ENCODE measurements around the gene STAU1.

DNA sequence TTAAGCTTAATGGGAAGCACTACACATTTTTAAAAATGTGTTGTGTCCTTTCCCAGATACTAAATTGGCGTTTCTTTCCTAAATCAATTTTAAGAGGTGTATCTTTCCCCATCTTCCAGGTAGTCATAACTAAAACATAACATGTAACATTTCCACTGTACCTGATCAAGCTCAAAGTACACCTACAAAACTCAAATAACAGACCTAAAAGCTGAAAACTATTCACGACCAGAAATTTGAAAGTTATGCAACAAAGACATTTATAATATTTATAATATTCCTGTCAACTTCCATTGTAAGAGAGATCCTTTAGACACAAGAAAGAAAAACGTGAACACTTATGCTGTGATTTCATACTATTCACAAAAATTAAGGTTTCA lies 3.5 kb downstream of the STAU1 start:
- TF ChIP-seq, protein P1, sequence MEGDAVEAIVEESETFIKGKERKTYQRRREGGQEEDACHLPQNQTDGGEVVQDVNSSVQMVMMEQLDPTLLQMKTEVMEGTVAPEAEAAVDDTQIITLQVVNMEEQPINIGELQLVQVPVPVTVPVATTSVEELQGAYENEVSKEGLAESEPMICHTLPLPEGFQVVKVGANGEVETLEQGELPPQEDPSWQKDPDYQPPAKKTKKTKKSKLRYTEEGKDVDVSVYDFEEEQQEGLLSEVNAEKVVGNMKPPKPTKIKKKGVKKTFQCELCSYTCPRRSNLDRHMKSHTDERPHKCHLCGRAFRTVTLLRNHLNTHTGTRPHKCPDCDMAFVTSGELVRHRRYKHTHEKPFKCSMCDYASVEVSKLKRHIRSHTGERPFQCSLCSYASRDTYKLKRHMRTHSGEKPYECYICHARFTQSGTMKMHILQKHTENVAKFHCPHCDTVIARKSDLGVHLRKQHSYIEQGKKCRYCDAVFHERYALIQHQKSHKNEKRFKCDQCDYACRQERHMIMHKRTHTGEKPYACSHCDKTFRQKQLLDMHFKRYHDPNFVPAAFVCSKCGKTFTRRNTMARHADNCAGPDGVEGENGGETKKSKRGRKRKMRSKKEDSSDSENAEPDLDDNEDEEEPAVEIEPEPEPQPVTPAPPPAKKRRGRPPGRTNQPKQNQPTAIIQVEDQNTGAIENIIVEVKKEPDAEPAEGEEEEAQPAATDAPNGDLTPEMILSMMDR (IDR thresholded peaks at IDR 0.05), result no peak
- TF ChIP-seq POLR2A (IDR thresholded peaks at IDR 0.05), result no peak

All from prostate gland (tissue), 2 donors.